PFSK-1 (cell line): ENCODE data around the gene SIPA1L3.

Experiments used
- FOXP2 ChIP-seq: optimal IDR thresholded peaks from 2 replicates; pipeline ENCODE3; 2011; ENCODE audit warnings: borderline replicate concordance, control low read depth, inconsistent platforms; ENCODE audit not compliant: insufficient read depth; ENCODE audit errors: extremely low read length, extremely low read depth
- POLR2AphosphoS5 ChIP-seq: IDR thresholded peaks from 2 replicates; pipeline ENCODE4 v1.6.1; 2012; ENCODE audit warnings: low read depth, mild to moderate bottlenecking, control low read depth, low read length, moderate library complexity
- REST ChIP-seq, 2 experiments: IDR thresholded peaks; 2 replicates each; pipeline versions ENCODE4 v1.6.1 to v1.8.0; 2011 to 2012; ENCODE audit warnings: low read depth in 2 of 2, low read length in 2 of 2, control low read depth in 1 of 2, inconsistent platforms in 1 of 2, mild to moderate bottlenecking in 1 of 2, moderate library complexity in 1 of 2; ENCODE audit not compliant: insufficient read depth in 1 of 2
- SIN3A ChIP-seq: IDR thresholded peaks from 2 replicates; pipeline ENCODE4 v1.6.1; 2012; ENCODE audit warnings: mild to moderate bottlenecking, low read length, moderate library complexity, borderline replicate concordance; ENCODE audit not compliant: insufficient read depth
- TAF1 ChIP-seq: IDR thresholded peaks from 2 replicates; pipeline ENCODE4 v1.6.1; 2012; ENCODE audit warnings: low read length, control low read depth, borderline replicate concordance; ENCODE audit not compliant: insufficient read depth

DNA sequence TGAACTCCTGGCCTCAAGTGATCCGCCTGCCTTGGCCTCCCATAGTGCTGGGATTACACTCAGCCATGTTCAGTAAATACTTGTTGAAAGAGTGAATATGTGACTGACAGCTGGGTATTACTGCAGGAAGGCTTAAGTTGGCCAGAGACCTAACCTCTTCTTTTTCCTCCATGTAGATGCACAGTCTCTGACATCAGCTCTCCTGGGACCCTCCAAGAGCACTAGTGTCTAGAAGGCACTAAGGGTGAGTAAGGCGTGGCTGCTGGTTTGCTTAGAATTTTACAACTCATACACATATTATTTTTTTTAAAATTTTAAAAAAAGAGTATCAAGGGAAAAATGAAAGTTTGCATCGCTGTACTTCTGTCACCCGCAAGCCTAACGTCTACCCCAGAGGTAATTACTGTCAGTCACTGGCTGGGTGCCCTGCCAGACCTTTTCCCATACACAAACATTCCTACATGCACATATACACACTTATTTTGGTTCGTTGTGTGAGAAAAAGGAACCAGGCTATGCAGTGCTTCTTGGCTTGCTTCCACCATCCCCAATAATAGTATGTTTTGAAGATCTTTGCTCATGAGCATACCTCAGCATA lies 122.0 kb downstream of the SIPA1L3 start:
- no peak for TF ChIP-seq SIN3A
- TF ChIP-seq POLR2AphosphoS5 = no peak
- no peak for TF ChIP-seq TAF1
- no peak for TF ChIP-seq REST (IDR thresholded peaks at IDR 0.05; ENCODE audit: insufficient read depth in 1 of 2, low read depth in 2 of 2, low read length in 2 of 2)
- TF ChIP-seq FOXP2 = no peak
